A673 (cell line): Measurements from ENCODE around the gene OR56A4.

Source experiments
- EZH2 ChIP-seq: fragments of 200-600 bp; sonication (generic); IDR thresholded peaks from 2 replicates; pipeline ENCODE4 v1.6.1; 2017; ENCODE audit warnings: borderline replicate concordance, low read depth, mild to moderate bottlenecking, mixed read lengths, antibody characterized with exemption, low read length; ENCODE audit not compliant: poor library complexity, severe bottlenecking
- TF ChIP-seq, protein P1 (sequence below): fragments of 300-800, 200-600 bp; sonication (generic); conservative IDR thresholded peaks from 2 replicates; pipeline ENCODE4 v1.5.1; 2017; ENCODE audit warnings: low read depth, mild to moderate bottlenecking, antibody characterized with exemption, low read length, moderate library complexity, mixed read lengths

DNA sequence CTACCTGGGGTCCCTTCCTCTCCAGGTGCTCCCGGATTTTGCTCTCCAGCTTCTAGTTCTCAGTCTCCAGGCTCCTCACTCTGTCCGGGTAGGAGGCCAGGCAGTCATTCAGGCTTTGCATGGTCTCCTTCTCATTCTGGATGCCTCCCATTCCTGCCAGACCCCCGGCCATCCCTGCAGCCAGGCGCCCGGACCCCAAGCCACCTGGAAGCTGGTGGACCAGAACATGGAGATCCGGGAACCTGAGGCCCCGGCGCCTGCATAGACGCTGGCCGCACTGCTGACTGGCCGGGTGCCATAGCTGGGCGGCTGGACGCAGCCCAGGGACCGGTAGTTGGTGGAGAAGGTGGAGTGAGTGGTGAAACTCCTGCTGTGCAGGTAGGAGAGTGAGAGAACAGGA lies 12.0 kb downstream of the OR56A4 start:
- TF ChIP-seq, protein P1, sequence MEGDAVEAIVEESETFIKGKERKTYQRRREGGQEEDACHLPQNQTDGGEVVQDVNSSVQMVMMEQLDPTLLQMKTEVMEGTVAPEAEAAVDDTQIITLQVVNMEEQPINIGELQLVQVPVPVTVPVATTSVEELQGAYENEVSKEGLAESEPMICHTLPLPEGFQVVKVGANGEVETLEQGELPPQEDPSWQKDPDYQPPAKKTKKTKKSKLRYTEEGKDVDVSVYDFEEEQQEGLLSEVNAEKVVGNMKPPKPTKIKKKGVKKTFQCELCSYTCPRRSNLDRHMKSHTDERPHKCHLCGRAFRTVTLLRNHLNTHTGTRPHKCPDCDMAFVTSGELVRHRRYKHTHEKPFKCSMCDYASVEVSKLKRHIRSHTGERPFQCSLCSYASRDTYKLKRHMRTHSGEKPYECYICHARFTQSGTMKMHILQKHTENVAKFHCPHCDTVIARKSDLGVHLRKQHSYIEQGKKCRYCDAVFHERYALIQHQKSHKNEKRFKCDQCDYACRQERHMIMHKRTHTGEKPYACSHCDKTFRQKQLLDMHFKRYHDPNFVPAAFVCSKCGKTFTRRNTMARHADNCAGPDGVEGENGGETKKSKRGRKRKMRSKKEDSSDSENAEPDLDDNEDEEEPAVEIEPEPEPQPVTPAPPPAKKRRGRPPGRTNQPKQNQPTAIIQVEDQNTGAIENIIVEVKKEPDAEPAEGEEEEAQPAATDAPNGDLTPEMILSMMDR: no peak
- no peak for TF ChIP-seq EZH2
